K562 (cell line): ENCODE data around the gene USP35. TPM values are rescaled to one million over a fixed set of nuclear protein-coding genes. Genes with fewer than 3 reads are reported as not detected.

ENCODE experiments used
- ATF7 ChIP-seq: fragments of 450-650 bp; IDR thresholded peaks from 2 replicates; pipeline ENCODE4 v1.7.1; 2014; ENCODE audit warnings: mild to moderate bottlenecking, moderate library complexity
- CBFA2T3 ChIP-seq: fragments of 450-650 bp; IDR thresholded peaks from 2 replicates; pipeline ENCODE4 v1.6.1; 2017
- CC2D1A ChIP-seq: fragments of 450-650 bp; IDR thresholded peaks from 2 replicates; pipeline ENCODE4 v1.6.1; 2017; ENCODE audit warnings: mild to moderate bottlenecking
- CEBPB ChIP-seq: fragments of 450-650 bp; IDR thresholded peaks from 2 replicates; pipeline ENCODE4 v1.6.1; 2016; ENCODE audit warnings: missing genetic modification characterization, missing compliant biosample characterization
- E2F3 ChIP-seq: fragments of 250-450 bp; sonication (Bioruptor Pico); IDR thresholded peaks from 2 replicates; pipeline ENCODE4 v1.4.0; 2020; ENCODE audit warnings: mild to moderate bottlenecking
- EHMT2 ChIP-seq: fragments of 450-650 bp; IDR thresholded peaks from 2 replicates; pipeline ENCODE4 v1.6.1; 2018; ENCODE audit warnings: antibody characterized with exemption
- EP300 ChIP-seq: IDR thresholded peaks from 2 replicates; pipeline ENCODE4 v1.6.1; 2012; ENCODE audit warnings: low read length, improper control_type of control experiment
- EZH2 ChIP-seq: IDR thresholded peaks from 2 replicates; pipeline ENCODE4 v1.6.1; 2012; ENCODE audit warnings: low read depth, mild to moderate bottlenecking, inconsistent platforms, low read length, borderline replicate concordance
- GABPA ChIP-seq: fragments of 200-800 bp; sonication (Bioruptor generic); conservative IDR thresholded peaks from 2 replicates; pipeline ENCODE4 v1.6.1; 2016; ENCODE audit warnings: low read depth, missing genetic modification characterization, missing compliant biosample characterization
- L3MBTL2 ChIP-seq: fragments of 450-650 bp; IDR thresholded peaks from 2 replicates; pipeline ENCODE4 v1.6.1; 2016; ENCODE audit warnings: mild to moderate bottlenecking, moderate library complexity
- LCOR ChIP-seq: sonication (generic); formaldehyde crosslinking; IDR thresholded peaks from 2 replicates; pipeline ENCODE4 v1.8.0; 2022; ENCODE audit warnings: mild to moderate bottlenecking, missing genetic modification reagents
- MAX ChIP-seq: sonication (generic); formaldehyde crosslinking; IDR thresholded peaks from 2 replicates; pipeline ENCODE4 v1.9.0; 2022; ENCODE audit warnings: mild to moderate bottlenecking, missing genetic modification reagents
- NFE2 ChIP-seq: IDR thresholded peaks from 2 replicates; pipeline ENCODE4 v1.6.1; 2014; ENCODE audit warnings: antibody characterized with exemption, low read depth
- NFIC ChIP-seq: fragments of 450-650 bp; IDR thresholded peaks from 2 replicates; pipeline ENCODE4 v1.6.1; 2017; ENCODE audit warnings: mild to moderate bottlenecking, inconsistent platforms
- PHB2 ChIP-seq: fragments of 450-650 bp; IDR thresholded peaks from 2 replicates; pipeline ENCODE4 v1.6.1; 2017; ENCODE audit warnings: low read depth
- PTTG1 ChIP-seq: fragments of 450-650 bp; IDR thresholded peaks from 2 replicates; pipeline ENCODE4 v1.6.1; 2016; ENCODE audit warnings: low read depth, mild to moderate bottlenecking, missing genetic modification characterization, missing compliant biosample characterization
- RCOR1 ChIP-seq, 2 experiments: IDR thresholded peaks; 2 replicates each; pipeline ENCODE4 v1.6.1; 2012; ENCODE audit warnings: low read depth in 2 of 2, low read length in 2 of 2, borderline replicate concordance in 1 of 2, improper control_type of control experiment in 1 of 2
- SMARCE1 ChIP-seq: fragments of 450-650 bp; IDR thresholded peaks from 2 replicates; pipeline ENCODE4 v1.7.1; 2016; ENCODE audit warnings: mild to moderate bottlenecking
- UBTF ChIP-seq, 2 experiments: IDR thresholded peaks; 2 replicates each; pipeline ENCODE4 v1.6.1; 2012; ENCODE audit warnings: improper control_type of control experiment in 2 of 2, low read depth in 2 of 2, low read length in 2 of 2, borderline replicate concordance in 1 of 2
- ZBTB49 ChIP-seq: sonication (generic); formaldehyde crosslinking; IDR thresholded peaks from 2 replicates; pipeline ENCODE4 v1.8.0; 2022; ENCODE audit warnings: missing genetic modification reagents, mild to moderate bottlenecking, borderline replicate concordance
- ZFP36 ChIP-seq: fragments of 150-350 bp; IDR thresholded peaks from 2 replicates; pipeline ENCODE4 v1.6.1; 2018; ENCODE audit warnings: low read length, low read depth; ENCODE audit not compliant: partially characterized antibody
- ZNF134 ChIP-seq: fragments of 250-450 bp; sonication (Bioruptor Pico); conservative IDR thresholded peaks from 2 replicates; pipeline ENCODE4 v1.4.0; 2020
- ZNF75A ChIP-seq: fragments of 450-650 bp; formaldehyde crosslinking; IDR thresholded peaks from 2 replicates; pipeline ENCODE4 v1.4.0; 2020; ENCODE audit warnings: mild to moderate bottlenecking
- polyA plus RNA-seq, 8 experiments: library from polyadenylated mRNA; depleted of rRNA in 4 of 8; stranded (reverse) in 5 of 8; unstranded in 3 of 8; fragments of >200 nt; fragmentation: Nextera tagmentation in 2 of 8; fragmentation: Illumina TruSeq in 1 of 8; extraction: Ambion mirVana in 2 of 8; extraction: Trizol in 1 of 8; gene quantifications; 2 replicates each; pipeline versions ENCODE4 v1.2.1 to v1.2.3, GENCODE V29; 2011 to 2014; ENCODE audit warnings: inconsistent platforms in 1 of 8, missing spikeins in 1 of 8
- total RNA-seq, 7 experiments: library from RNA; depleted of rRNA in 6 of 7; stranded (reverse); fragments of >200 nt in 6 of 7; fragmentation: Illumina TruSeq in 2 of 7; extraction: Trizol in 2 of 7; gene quantifications; 2 replicates each; pipeline versions ENCODE4 v1.2.1 to v1.2.3, GENCODE V29; 2011 to 2021; ENCODE audit warnings: low replicate concordance in 1 of 7

The USP35 gene
- total and polyA plus RNA-seq, 9 of the 15 experiments (the other 6 are each of a cell fraction or from before 2014, with no cell fraction given) = 0.01 to 4.8 (median 3.6) TPM

GRCh38 chr11:78256962-78257361, 68.2 kb downstream of the USP35 start (continued):
- TF ChIP-seq CC2D1A = peak; percentile 20
- peak in 1 of 2 experiments; percentile 74; a peak in 2 of 4 replicates for TF ChIP-seq RCOR1 (IDR thresholded peaks at IDR 0.05; ENCODE audit: borderline replicate concordance in 1 of 2, low read depth in 2 of 2, low read length in 2 of 2)
- no peak for TF ChIP-seq LCOR (CRISPR knock-in tag)
- TF ChIP-seq EZH2 = no peak
- peak; percentile 88 for TF ChIP-seq CEBPB (tag)
- 0 out of 2 replicates have a peak, but pooled peaks have one; percentile 44 for TF ChIP-seq E2F3 (CRISPR knock-in tag)
- no peak for TF ChIP-seq ZNF75A (CRISPR knock-in tag)
- no peak for TF ChIP-seq MAX (CRISPR knock-in tag)
- TF ChIP-seq NFE2 = peak; percentile 74
- TF ChIP-seq GABPA (tag) = peak; percentile 33; the same call in 1 of the 2 replicates
- TF ChIP-seq ZFP36 = peak; percentile 34
- no peak for TF ChIP-seq PHB2
- peak; percentile 78 for TF ChIP-seq L3MBTL2
- peak; percentile 67 for TF ChIP-seq SMARCE1
- TF ChIP-seq CBFA2T3 = peak; percentile 56
- TF ChIP-seq PTTG1 (tag) = no peak
- TF ChIP-seq EP300 = peak; percentile 62
- no peak for TF ChIP-seq ZNF134 (CRISPR knock-in tag)
- 0 out of 4 replicates have a peak, but pooled peaks of 1 of the 2 experiments have one; percentile 59 for TF ChIP-seq UBTF (IDR thresholded peaks at IDR 0.05; ENCODE audit: borderline replicate concordance in 1 of 2, low read depth in 2 of 2, low read length in 2 of 2)
- TF ChIP-seq ATF7 = peak; percentile 33; the same call in 1 of the 2 replicates
- TF ChIP-seq EHMT2 = peak; percentile 36; the same call in 1 of the 2 replicates
- TF ChIP-seq ZBTB49 (CRISPR knock-in tag) = no peak
- TF ChIP-seq NFIC = peak; percentile 37
